NCI-H1694 treated with DMSO at 0.1 percent for 48 hours (cell line): ENCODE results near the gene PCDHA3.
A peak's percentile ranks its signal among the peaks of the same experiment; 100 is the strongest.
"Not testable (repeated sequence)": the region's sequence is repeated elsewhere in the genome, so short reads cannot be mapped to it uniquely, and the experiment has no call there.

ENCODE experiments used
- DNase-seq: peaks from one replicate; lab custom pipeline; 2025; lab: John Stamatoyannopoulos, UW

Gene PCDHA3

GRCh38 chr5:140800816-140801493 lies at the start of gene PCDHA3:
Gene PCDHA3, plus strand, starts transcription at chr5:140801057.
- DNase-seq: peak; percentile 16

DNA sequence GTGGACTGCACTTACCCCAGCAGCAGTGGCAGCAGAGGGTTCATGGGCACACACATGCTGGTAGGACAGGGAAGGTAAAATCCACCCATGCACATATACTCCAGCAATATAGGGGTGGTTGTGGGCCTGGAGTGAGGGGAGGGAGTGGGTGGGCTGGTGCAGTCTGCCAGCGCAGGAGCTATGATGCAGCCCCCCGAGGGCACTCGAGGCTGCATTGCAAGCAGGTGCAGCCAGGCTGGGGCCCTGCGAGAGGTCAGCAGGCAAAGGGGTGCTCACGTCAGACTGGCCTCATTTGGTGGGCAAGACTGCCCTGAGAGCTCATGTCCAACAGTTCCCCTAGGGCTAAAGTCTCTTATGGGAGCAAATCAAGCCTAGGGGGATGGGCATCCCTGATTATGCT lies 47.3 kb upstream of the PCDHA3 start:
- no peak for DNase-seq

GRCh38 chr5:140764177-140764973 lies 36.5 kb upstream of the PCDHA3 start:
- no peak for DNase-seq

- DNase-seq: no peak
These were observed 33.4 kb upstream of the PCDHA3 start for GRCh38 chr5:140767444-140767843.

DNA sequence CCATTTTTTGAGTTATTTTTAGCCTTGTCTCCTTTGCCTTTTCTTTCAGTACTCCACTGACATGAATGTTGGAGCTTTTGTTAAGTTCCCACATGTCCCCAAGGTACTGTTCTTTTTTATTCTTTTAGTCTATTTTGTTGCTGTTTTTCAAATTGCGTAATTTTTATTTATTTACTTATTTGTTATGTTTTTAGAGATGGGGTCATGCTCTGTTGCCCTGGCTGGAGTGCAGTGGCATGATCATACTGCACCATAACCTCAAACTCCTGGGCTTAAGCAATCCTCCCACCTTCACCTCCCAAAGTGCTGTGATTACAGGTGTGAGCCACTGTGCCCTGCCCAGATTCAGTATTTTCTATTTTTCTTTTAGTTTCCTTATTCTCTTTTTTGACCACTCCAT lies 20.3 kb upstream of the PCDHA3 start:
- no peak for DNase-seq

DNA sequence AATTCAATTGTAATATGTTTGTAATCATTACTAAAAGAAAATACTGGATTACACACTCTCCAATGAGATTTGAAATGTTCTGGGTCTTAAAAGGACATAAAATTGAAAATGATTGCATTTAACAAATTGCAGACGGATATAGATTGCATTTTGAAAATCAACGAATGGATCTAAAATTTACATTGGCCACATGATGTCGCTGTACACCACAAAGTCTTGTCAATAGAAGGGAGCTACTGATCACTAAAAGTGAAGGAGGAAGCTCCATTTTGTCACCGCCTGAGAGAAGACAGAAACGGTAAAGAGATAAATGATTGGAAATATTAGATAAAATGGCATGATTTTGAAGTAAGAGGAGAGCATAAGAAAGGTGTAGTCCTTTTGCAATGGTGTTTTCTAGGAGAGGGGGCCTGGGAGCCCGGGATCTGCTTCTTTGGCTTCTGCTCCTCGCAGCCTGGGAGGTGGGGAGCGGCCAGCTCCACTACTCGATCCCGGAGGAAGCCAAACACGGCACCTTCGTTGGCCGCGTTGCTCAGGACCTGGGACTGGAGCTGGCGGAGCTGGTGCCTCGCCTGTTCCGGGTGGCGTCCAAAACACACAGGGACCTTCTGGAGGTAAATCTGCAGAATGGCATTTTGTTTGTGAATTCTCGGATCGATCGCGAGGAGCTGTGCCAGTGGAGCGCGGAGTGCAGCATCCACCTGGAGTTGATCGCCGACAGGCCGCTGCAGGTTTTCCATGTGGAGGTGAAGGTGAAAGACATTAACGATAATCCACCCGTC lies 14.8 kb upstream of the PCDHA3 start, which contains the start of gene PCDHA1:
TSS of gene PCDHA1 (plus strand) at position 236 of the 782 bp plus-strand sequence.
- peak; percentile 47 for DNase-seq

DNA sequence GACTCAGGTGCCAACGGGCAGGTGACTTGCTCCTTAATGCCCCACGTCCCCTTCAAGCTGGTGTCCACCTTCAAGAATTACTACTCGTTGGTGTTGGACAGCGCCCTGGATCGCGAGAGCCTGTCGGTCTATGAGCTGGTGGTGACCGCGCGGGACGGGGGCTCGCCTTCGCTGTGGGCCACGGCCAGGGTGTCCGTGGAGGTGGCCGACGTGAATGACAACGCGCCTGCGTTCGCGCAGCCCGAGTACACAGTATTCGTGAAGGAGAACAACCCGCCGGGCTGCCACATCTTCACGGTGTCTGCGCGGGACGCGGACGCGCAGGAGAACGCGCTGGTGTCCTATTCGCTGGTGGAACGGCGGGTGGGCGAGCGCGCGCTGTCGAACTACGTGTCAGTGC lies 13.4 kb upstream of the PCDHA3 start:
- DNase-seq: not testable (repeated sequence)

DNA sequence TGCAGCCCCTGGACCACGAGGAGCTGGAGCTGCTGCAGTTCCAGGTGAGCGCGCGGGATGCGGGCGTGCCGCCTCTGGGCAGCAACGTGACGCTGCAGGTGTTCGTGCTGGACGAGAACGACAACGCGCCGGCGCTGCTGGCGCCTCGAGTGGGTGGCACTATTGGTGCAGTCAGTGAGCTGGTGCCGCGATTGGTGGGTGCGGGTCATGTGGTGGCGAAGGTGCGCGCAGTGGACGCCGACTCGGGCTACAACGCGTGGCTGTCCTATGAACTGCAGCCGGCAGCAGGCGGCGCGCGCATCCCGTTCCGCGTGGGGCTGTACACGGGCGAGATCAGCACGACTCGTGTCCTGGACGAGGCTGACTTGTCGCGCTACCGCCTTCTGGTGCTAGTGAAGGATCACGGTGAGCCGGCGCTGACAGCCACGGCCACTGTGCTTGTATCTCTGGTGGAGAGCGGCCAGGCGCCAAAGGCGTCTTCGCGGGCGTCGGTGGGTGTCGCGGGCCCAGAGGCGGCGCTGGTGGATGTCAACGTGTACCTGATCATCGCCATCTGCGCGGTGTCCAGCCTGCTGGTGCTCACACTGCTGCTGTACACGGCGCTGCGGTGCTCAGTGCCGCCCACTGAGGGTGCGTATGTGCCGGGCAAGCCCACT lies 12.9 kb upstream of the PCDHA3 start:
- DNase-seq: not testable (repeated sequence)

- no peak for DNase-seq
These were observed 9.8 kb upstream of the PCDHA3 start for GRCh38 chr5:140791089-140791488.

DNA sequence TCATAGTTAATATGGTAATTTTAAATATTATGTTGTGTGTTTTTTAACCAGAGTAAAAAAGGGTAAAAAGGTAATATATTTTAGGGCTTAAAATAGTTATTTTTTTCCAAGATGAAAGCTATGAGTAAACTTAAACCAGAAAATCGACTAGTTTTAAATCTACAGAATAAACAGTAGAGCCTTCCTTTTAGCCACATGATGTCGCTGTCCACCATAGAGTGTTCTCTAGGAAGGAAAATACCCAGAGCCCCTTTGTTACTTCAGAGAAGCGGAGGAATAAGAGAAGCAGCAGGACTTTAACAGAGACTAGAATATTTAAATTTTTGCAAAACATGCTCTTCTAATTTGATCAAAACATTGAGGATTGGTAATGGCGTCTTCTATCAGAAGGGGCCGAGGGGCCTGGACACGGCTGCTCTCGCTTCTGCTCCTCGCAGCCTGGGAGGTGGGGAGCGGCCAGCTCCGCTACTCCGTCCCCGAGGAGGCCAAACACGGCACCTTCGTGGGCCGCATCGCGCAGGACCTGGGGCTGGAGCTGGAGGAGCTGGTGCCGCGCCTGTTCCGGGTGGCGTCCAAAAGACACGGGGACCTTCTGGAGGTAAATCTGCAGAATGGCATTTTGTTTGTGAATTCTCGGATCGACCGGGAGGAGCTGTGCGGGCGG lies 6.1 kb upstream of the PCDHA3 start, which contains the start of gene PCDHA2:
TSS of gene PCDHA2 (plus strand) at position 258 of the 664 bp plus-strand sequence.
- DNase-seq: no peak

- DNase-seq: no peak
These were observed 5.6 kb upstream of the PCDHA3 start for GRCh38 chr5:140795259-140795641.

- not testable (repeated sequence) for DNase-seq
These were observed 4.7 kb upstream of the PCDHA3 start for GRCh38 chr5:140796072-140796717.

DNA sequence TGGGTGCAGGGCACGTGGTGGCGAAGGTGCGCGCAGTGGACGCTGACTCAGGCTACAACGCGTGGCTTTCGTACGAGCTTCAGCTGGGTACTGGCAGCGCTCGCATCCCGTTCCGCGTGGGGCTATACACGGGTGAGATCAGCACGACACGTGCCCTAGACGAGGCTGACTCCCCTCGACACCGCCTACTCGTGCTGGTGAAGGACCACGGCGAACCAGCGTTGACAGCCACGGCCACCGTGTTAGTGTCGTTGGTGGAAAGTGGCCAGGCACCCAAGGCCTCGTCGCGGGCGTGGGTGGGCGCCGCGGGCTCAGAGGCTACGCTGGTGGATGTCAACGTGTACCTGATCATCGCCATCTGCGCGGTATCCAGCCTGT lies 4.2 kb upstream of the PCDHA3 start:
- DNase-seq: no peak

- DNase-seq: no peak
These were observed 611 bp downstream of the PCDHA3 start for GRCh38 chr5:140801494-140801841.

DNA sequence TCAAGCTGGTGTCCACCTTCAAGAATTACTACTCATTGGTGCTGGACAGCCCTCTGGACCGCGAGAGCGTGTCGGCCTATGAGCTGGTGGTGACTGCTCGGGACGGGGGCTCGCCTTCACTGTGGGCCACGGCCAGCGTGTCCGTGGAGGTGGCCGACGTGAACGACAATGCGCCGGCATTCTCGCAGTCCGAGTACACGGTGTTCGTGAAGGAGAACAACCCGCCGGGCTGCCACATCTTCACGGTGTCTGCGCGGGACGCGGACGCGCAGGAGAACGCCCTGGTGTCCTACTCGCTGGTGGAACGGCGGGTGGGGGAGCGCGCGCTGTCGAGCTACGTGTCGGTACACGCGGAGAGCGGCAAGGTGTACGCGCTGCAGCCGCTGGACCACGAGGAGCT lies 1.5 kb downstream of the PCDHA3 start:
- not testable (repeated sequence) for DNase-seq

- DNase-seq: no peak
These were observed 2.0 kb downstream of the PCDHA3 start for GRCh38 chr5:140802781-140803271.

- DNase-seq: no peak
These were observed 6.2 kb downstream of the PCDHA3 start, which contains the start of gene PCDHA4 for GRCh38 chr5:140806834-140807775. Gene PCDHA4, plus strand, starts transcription at chr5:140807068.

- DNase-seq: not testable (repeated sequence)
These were observed 7.5 kb downstream of the PCDHA3 start for GRCh38 chr5:140808241-140808888.

DNA sequence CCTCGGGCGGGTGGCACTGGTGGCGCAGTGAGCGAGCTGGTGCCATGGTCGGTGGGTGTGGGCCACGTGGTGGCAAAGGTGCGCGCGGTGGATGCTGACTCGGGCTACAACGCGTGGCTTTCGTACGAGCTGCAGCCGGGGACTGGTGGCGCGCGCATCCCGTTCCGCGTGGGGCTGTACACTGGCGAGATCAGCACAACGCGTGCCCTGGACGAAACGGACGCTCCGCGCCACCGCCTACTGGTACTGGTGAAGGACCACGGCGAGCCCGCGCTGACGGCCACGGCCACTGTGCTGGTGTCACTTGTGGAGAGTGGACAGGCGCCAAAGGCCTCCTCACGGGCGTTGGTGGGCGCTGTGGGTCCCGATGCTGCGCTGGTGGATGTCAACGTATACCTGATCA lies 8.0 kb downstream of the PCDHA3 start:
- no peak for DNase-seq
